Vagina (tissue), 2 donors: ENCODE data around the gene DCAF8.

Experiments used
- CTCF ChIP-seq, 3 experiments: fragments of 450-650 bp in 2 of 3; fragments of 200-600 bp in 1 of 3; sonication (generic) in 1 of 3; IDR thresholded peaks; one replicate each; pipeline ENCODE4 v1.5.1; 2017 to 2019; ENCODE audit warnings: antibody characterized with exemption in 3 of 3, mild to moderate bottlenecking in 2 of 3, moderate library complexity in 2 of 3
- POLR2A ChIP-seq, 2 donors: fragments of 450-650 bp; IDR thresholded peaks; one replicate each; pipeline ENCODE4 v1.6.1; 2017; ENCODE audit warnings: antibody characterized with exemption in 2 of 2, mild to moderate bottlenecking in 2 of 2, moderate library complexity in 2 of 2
- POLR2AphosphoS5 ChIP-seq, 2 donors: sonication (generic); formaldehyde crosslinking; IDR thresholded peaks; one replicate each; pipeline ENCODE4 v1.9.0; 2017; ENCODE audit warnings: antibody characterized with exemption in 2 of 2, mild to moderate bottlenecking in 2 of 2, low read depth in 1 of 2; ENCODE audit not compliant: insufficient read depth in 1 of 2

- TF ChIP-seq CTCF (IDR thresholded peaks at IDR 0.05), result no peak
- TF ChIP-seq POLR2A (IDR thresholded peaks at IDR 0.05), result no peak
- peak in 1 of 2 donors; percentile 21 for TF ChIP-seq POLR2AphosphoS5 (IDR thresholded peaks at IDR 0.05; ENCODE audit: insufficient read depth in 1 of 2, low read depth in 1 of 2)
These were observed 44.8 kb downstream of the DCAF8 start for GRCh38 chr1:160217481-160218051.
